ENCODE measurements around the gene ATXN10.

DNA sequence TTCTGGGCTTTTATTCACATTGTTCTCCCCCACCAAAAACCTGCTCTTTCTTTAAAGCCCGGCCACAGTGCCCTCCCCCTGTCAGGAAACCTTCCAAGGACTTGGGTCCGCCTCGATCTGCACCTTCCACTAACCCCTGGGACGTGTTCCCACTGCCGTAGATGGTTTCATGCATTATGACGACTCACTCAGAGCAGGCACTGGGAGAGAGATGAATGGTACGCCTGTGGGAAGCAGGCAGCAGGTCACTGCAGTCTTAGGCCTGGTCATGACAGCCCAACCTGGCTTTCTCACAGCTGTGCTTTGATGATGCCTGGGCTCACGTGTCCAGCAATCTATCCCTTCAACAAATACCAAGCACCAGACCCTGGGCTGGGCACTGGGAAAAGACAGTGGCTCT lies 189.6 kb downstream of the ATXN10 start:
- TF ChIP-seq EZH2 (IDR thresholded peaks at IDR 0.05; ENCODE audit: insufficient read depth, poor library complexity, severe bottlenecking) (no peak), EZH2phosphoT487 (IDR thresholded peaks at IDR 0.05; ENCODE audit: insufficient read depth, low read depth) (no peak)
